Transverse colon (tissue), 4 donors: Measurements from ENCODE around the gene SLAMF9. TPM values are rescaled to one million over a fixed set of nuclear protein-coding genes. Genes with fewer than 3 reads are reported as not detected.

ENCODE experiments used
- DNase-seq: peaks from one replicate; pipeline ENCODE4 v3.0.0-alpha.2; 2019
- H3K27ac ChIP-seq, 4 donors: fragments of 200-600 bp; sonication (generic); 2 replicates each; pipeline ENCODE4 v1.5.1; 2016 to 2018; ENCODE audit warnings: inconsistent platforms in 4 of 4
- H3K27me3 ChIP-seq: fragments of 200-600 bp; sonication (generic); 2 replicates; pipeline ENCODE4 v1.5.1; 2017; ENCODE audit warnings: inconsistent platforms
- H3K36me3 ChIP-seq, 4 donors: fragments of 200-600 bp; sonication (generic); 2 replicates each; pipeline ENCODE4 v1.5.1; 2017 to 2019; ENCODE audit warnings: inconsistent platforms in 4 of 4
- H3K4me1 ChIP-seq, 4 donors: fragments of 200-600 bp; sonication (generic); 2 replicates each; pipeline ENCODE4 v1.5.1; 2017 to 2020; ENCODE audit warnings: inconsistent platforms in 4 of 4
- H3K4me3 ChIP-seq, 4 donors: fragments of 200-600 bp; sonication (generic); 1 replicate in 1 of 4; 2 replicates in 3 of 4; pipeline versions ENCODE4 v1.5.1 to v1.6.1; 2017 to 2019; ENCODE audit warnings: inconsistent platforms in 4 of 4
- H3K9me3 ChIP-seq, 2 donors: fragments of 200-600 bp; sonication (generic); 2 replicates each; pipeline ENCODE4 v1.5.1; 2017 to 2019; ENCODE audit warnings: inconsistent platforms in 2 of 2
- EP300 ChIP-seq: sonication (generic); formaldehyde crosslinking; IDR thresholded peaks from one replicate; pipeline ENCODE4 v1.6.1; 2017; ENCODE audit warnings: antibody characterized with exemption, low read depth
- POLR2A ChIP-seq: fragments of 450-650 bp; IDR thresholded peaks from one replicate; pipeline ENCODE4 v1.6.1; 2016; ENCODE audit warnings: antibody characterized with exemption, mild to moderate bottlenecking, moderate library complexity
- POLR2AphosphoS5 ChIP-seq, 3 donors: sonication (generic); formaldehyde crosslinking; IDR thresholded peaks; one replicate each; pipeline ENCODE4 v1.6.1; 2016; ENCODE audit warnings: antibody characterized with exemption in 3 of 3
- WGBS, 2 donors: methylation state at CpG; one replicate each; pipeline ENCODE4 v1.1.5; 2018; ENCODE audit warnings: low coverage in 1 of 2; 5-methylcytosine and 5-hydroxymethylcytosine counted together
- in situ Hi-C, 4 donors: fragments of 200-750 bp; cut with MboI; loops; one replicate each; pipeline versions ENCODE4 v1.15.0 to v1.15.1; 2017; ENCODE audit warnings: low sequenced_read_pairs in 3 of 4, low pct_ligation_motif_present in 1 of 4, low pct_unique_long_range_greater_than_20kb in 1 of 4
- intact Hi-C: fragments of 100-400 bp; cut with DNase I; formaldehyde crosslinking; loops from one replicate; pipeline ENCODE4 v1.15.1; 2023; ENCODE audit warnings: low total_unique reads
- total RNA-seq, 4 donors: library from RNA; depleted of rRNA; stranded (reverse); fragments of >200 nt; gene quantifications; one replicate each; pipeline ENCODE4 v1.1.0, GENCODE V29; 2016
- TF ChIP-seq, protein P1 (sequence below), 5 experiments: fragments of 200-600 bp in 3 of 5; fragments of 450-650 bp in 2 of 5; sonication (generic) in 3 of 5; IDR thresholded peaks; 1 replicate in 2 of 5; 2 replicates in 3 of 5; pipeline ENCODE4 v1.5.1; 2016 to 2017; ENCODE audit warnings: antibody characterized with exemption in 5 of 5, inconsistent platforms in 3 of 5, mild to moderate bottlenecking in 2 of 5, moderate library complexity in 1 of 5

The SLAMF9 gene
- total RNA-seq, 4 donors from 2014 or later: 0.64 TPM; not detected in 3

DNA sequence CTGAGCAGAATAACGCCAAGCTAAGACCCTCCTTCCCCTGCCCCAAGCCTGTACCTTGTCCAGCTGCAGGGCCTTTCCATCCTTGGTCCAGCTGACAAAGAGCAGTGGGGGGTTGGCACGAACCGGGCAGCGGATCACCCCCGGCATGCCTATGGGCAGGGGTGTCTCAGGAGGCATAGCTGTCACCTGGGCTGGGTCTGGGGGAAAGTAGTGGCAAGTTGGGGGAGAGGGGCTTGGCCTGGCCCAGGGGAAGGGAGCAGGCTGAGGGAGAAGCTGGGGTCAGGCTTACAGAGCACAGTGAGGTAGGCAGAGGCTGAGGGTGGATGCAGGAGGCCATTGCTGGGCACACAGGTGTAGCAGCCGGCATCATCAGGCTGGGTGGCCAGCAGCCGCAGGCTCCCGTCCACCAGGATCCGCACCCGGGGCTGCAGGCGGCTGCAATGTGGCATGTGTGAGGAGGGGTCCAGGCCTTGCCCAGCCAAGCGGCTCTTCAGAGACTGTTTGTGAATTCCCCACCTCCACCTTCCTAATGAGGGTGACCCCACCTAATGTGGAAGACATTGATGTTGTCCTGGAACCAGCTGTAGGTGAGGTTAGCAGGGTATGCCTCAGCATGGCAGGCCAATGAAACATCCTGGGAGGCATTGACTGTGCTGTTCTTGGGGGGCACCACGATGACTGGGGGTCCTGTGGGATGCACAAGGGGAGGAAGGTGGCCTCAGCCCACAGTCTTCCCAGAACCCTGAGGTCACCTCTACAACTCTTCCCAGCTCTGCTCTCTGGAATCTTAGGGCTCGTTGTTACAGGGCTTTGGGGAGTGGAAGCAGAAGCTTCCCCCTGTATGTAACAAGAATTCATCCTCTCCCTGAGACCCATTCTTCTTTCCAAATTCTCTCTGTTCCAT, 19.6 kb downstream of the SLAMF9 start:
- peaks cover 21 to 34% (median 32%) of the 10 kb centered on the region in 4 donors for H3K4me1 ChIP-seq
- no peak overlapping the region for H3K4me3 ChIP-seq
- H3K36me3 ChIP-seq: no peaks in the 10 kb centered on the region
- H3K27ac ChIP-seq: no peak overlapping the region
- H3K9me3 ChIP-seq: no peaks in the 10 kb centered on the region
- no peak for DNase-seq
- in situ Hi-C loops: loop anchor here (5.0 to 10.0 kb wide), 2 partner anchors 70 to 73 kb away; no protein-coding TSS in a partner anchor
- intact Hi-C loops: no loop called here
- 91% methylated on average over 12 of the region's 14 CpGs; no CpG with 5 or more reads in 1 of the 2 donors for WGBS, 2 donors
- H3K27me3 ChIP-seq: no peaks in the 10 kb centered on the region
- no peak for TF ChIP-seq EP300
- TF ChIP-seq, protein P1, sequence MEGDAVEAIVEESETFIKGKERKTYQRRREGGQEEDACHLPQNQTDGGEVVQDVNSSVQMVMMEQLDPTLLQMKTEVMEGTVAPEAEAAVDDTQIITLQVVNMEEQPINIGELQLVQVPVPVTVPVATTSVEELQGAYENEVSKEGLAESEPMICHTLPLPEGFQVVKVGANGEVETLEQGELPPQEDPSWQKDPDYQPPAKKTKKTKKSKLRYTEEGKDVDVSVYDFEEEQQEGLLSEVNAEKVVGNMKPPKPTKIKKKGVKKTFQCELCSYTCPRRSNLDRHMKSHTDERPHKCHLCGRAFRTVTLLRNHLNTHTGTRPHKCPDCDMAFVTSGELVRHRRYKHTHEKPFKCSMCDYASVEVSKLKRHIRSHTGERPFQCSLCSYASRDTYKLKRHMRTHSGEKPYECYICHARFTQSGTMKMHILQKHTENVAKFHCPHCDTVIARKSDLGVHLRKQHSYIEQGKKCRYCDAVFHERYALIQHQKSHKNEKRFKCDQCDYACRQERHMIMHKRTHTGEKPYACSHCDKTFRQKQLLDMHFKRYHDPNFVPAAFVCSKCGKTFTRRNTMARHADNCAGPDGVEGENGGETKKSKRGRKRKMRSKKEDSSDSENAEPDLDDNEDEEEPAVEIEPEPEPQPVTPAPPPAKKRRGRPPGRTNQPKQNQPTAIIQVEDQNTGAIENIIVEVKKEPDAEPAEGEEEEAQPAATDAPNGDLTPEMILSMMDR (IDR thresholded peaks at IDR 0.05): no peak
- TF ChIP-seq POLR2AphosphoS5 (IDR thresholded peaks at IDR 0.05): no peak
- no peak for TF ChIP-seq POLR2A

DNA sequence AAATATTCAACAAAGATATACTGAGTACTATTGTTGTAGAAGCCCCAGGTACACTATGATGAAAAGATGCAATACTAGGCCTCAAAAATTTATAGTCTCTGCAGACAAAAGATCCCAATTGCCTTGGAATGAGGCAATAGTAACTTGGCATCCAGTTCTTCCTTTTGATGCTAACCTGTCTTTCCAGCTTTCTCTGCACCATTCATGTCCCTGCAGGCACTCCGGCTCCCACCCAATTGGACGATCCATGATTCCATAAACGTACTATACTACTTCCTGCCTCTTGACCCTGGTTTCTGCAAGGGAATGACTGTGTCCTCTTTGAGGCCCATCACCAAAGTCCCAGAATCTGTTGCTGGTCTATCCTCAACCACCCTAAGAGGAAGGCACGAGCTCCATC, 20.7 kb downstream of the SLAMF9 start:
- no peak for DNase-seq
- Histone ChIP-seq H3K27ac (no peak overlapping the region), H3K27me3 (no peaks in the 10 kb centered on the region), H3K36me3 (no peaks in the 10 kb centered on the region), H3K4me1 (peaks cover 18 to 25% (median 24%) of the 10 kb centered on the region in 4 donors), H3K4me3 (no peak overlapping the region), H3K9me3 (no peaks in the 10 kb centered on the region)
- WGBS, 2 donors: 58 to 71% methylated on average over 4 of the region's 4 CpGs
- TF ChIP-seq POLR2A (no peak), POLR2AphosphoS5 (IDR thresholded peaks at IDR 0.05) (no peak), EP300 (no peak)
- TF ChIP-seq, protein P1 (IDR thresholded peaks at IDR 0.05): no peak
- in situ Hi-C loops (loop anchor here in 1 of 4 donors (10.0 kb wide), 1 partner anchor 71 kb away; no protein-coding TSS in a partner anchor), intact Hi-C loops (no loop called here)

DNA sequence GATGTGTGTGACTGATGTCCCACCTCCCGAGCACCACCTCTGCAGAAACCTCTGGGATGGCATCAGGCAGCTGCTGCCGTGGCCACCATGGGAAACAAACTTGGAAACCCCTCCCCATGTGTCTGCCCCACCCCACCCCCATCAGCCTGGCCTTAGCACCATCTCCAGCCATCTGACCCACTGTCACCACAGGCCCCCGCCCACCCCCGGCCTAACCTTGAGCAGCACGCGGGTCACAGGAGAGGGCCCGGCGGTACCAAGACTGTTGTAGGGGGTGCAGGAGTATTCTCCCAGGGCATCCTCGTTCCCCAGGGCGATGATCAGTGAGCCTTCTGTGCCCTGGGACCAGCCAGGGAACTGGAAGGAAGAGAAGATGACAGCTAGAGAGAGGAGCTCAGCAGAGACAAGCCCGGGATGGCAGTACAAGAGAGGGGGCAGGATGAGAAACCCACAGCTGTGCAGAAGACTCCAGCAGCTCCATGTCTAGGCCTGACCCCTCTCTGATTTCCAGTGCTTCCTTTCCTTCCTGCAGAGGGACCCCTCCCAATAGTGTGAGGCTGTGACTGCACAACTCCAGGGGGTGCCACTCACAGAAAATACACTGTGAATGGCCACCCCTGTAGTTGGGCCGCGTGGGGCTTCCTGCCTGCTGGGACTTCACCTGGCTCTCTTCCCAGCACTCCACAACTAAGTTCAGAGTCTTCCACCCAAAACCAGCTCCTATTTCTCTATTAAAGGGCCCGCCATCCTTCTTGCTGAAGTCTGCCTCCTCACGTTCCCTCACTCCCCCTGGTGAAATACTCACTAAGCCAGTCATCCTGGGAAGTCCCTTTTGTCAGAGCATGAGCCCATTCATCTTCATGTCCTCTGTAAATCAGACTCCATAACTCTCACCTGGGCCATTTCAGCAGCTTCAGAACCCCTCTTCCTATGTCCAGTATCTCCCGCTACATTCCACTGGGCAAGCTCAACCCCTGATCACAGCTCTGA, 21.4 kb downstream of the SLAMF9 start:
- Histone ChIP-seq H3K36me3 (no peaks in the 10 kb centered on the region), H3K4me3 (no peak overlapping the region), H3K4me1 (peaks cover 11 to 17% (median 16%) of the 10 kb centered on the region in 4 donors), H3K9me3 (no peaks in the 10 kb centered on the region), H3K27me3 (no peaks in the 10 kb centered on the region), H3K27ac (no peak overlapping the region)
- DNase-seq: no peak
- 78 to 81% methylated on average over 5 to 15 of the region's 16 CpGs for WGBS, 2 donors
- in situ Hi-C loops (loop anchor here in 1 of 4 donors (10.0 kb wide), 1 partner anchor 72 kb away; no protein-coding TSS in a partner anchor), intact Hi-C loops (no loop called here)
- TF ChIP-seq POLR2A (no peak), POLR2AphosphoS5 (IDR thresholded peaks at IDR 0.05) (no peak), EP300 (no peak)
- TF ChIP-seq, protein P1 (IDR thresholded peaks at IDR 0.05): no peak

DNA sequence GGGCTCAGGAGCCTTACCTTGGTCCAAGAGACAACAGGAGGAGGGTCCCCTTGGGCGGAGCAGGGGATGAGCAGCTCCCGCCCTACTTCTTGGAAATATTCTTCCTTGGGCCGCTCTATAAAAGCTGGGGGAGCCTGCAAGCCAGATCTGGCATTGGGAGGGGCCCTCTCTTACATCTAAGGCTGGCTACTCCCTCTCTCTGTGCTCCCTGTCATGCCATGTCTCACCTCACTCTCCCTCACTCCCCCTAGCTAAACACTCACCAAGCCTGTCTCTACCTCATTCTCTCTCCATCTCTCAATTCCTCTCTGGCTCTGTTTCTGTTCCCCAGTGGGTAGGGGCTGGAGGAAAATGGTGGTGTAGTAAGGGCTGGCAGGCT, 22.3 kb downstream of the SLAMF9 start:
- no peaks in the 10 kb centered on the region for H3K36me3 ChIP-seq
- intact Hi-C loops (no loop called here), in situ Hi-C loops (loop anchor here in 1 of 4 donors (10.0 kb wide), 1 partner anchor 73 kb away; no protein-coding TSS in a partner anchor)
- DNase-seq: no peak
- no peak overlapping the region for H3K4me3 ChIP-seq
- peaks cover 3 to 9% (median 8%) of the 10 kb centered on the region in 4 donors for H3K4me1 ChIP-seq
- no peaks in the 10 kb centered on the region for H3K9me3 ChIP-seq
- TF ChIP-seq EP300 (no peak), POLR2AphosphoS5 (IDR thresholded peaks at IDR 0.05) (no peak), POLR2A (no peak)
- TF ChIP-seq, protein P1 (IDR thresholded peaks at IDR 0.05): no peak
- 83 to 97% methylated on average over 3 of the region's 3 CpGs for WGBS, 2 donors
- H3K27ac ChIP-seq: no peak overlapping the region
- no peaks in the 10 kb centered on the region for H3K27me3 ChIP-seq
